ENCODE measurements around the gene BMP2.

BMP2 gene
- total RNA-seq: 0 to 1.4 (median 0) reads per million in 9 experiments

- no peak within 1 kb of the TSS for H3K4me3 Mint-ChIP-seq
- no peak within 1 kb of the TSS for H3K27ac Mint-ChIP-seq
- H3K4me1 Mint-ChIP-seq (ENCODE audit: low read depth in 2 of 2): peaks cover 0 to 4% of the 10 kb centered on the region in 2 donors
- H3K36me3 Mint-ChIP-seq (ENCODE audit: insufficient read depth): no peaks in the 10 kb centered on the region
- DNase-seq: no peak
- no peak for ATAC-seq (replicated peaks)
- no peaks in the 10 kb centered on the region for H3K9me3 Mint-ChIP-seq
- H3K27me3 Mint-ChIP-seq: peaks cover 22 to 39% of the 10 kb centered on the region in 2 donors
Observed at GRCh38 chr20:6767536-6768227, at the start of gene BMP2. Gene BMP2, plus strand, starts transcription at chr20:6767686. Its CDS starts 2,441 bp downstream, at chr20:6770127.

GRCh38 chr20:6718662-6719368, 48.7 kb upstream of the BMP2 start:
- no peaks in the 10 kb centered on the region for H3K36me3 Mint-ChIP-seq (ENCODE audit: insufficient read depth)
- H3K9me3 Mint-ChIP-seq: peaks cover 9 to 12% of the 10 kb centered on the region in 2 donors
- ATAC-seq (replicated peaks): no peak
- no peaks in the 10 kb centered on the region for H3K4me1 Mint-ChIP-seq (ENCODE audit: low read depth in 2 of 2)
- no peak for DNase-seq
- no peaks in the 10 kb centered on the region for H3K27me3 Mint-ChIP-seq
- H3K4me3 Mint-ChIP-seq: no peak overlapping the region
- H3K27ac Mint-ChIP-seq: no peak overlapping the region

- no peak for DNase-seq
- no peaks in the 10 kb centered on the region for H3K27me3 Mint-ChIP-seq
- no peaks in the 10 kb centered on the region for H3K4me1 Mint-ChIP-seq (ENCODE audit: low read depth in 2 of 2)
- H3K4me3 Mint-ChIP-seq: no peak overlapping the region
- H3K9me3 Mint-ChIP-seq: peaks cover 9 to 12% of the 10 kb centered on the region in 2 donors
- ATAC-seq (replicated peaks): no peak
- H3K27ac Mint-ChIP-seq: no peak overlapping the region
- H3K36me3 Mint-ChIP-seq (ENCODE audit: insufficient read depth): no peaks in the 10 kb centered on the region
Observed at GRCh38 chr20:6719369-6719721, 48.1 kb upstream of the BMP2 start.

GRCh38 chr20:6726761-6727160, 40.7 kb upstream of the BMP2 start:
- Mint-ChIP-seq H3K36me3 (ENCODE audit: insufficient read depth) (no peaks in the 10 kb centered on the region), H3K9me3 (peaks cover 2 to 8% of the 10 kb centered on the region in 2 donors), H3K4me1 (ENCODE audit: low read depth in 2 of 2) (no peaks in the 10 kb centered on the region), H3K27ac (no peak overlapping the region), H3K27me3 (no peaks in the 10 kb centered on the region), H3K4me3 (no peak overlapping the region)
- no peak for ATAC-seq (replicated peaks)
- no peak for DNase-seq

GRCh38 chr20:6730672-6731328, 36.7 kb upstream of the BMP2 start:
- H3K27me3 Mint-ChIP-seq: no peaks in the 10 kb centered on the region
- no peak overlapping the region for H3K4me3 Mint-ChIP-seq
- no peak for ATAC-seq (replicated peaks)
- H3K4me1 Mint-ChIP-seq (ENCODE audit: low read depth in 2 of 2): no peaks in the 10 kb centered on the region
- H3K9me3 Mint-ChIP-seq: peaks cover 5 to 8% of the 10 kb centered on the region in 2 donors
- no peaks in the 10 kb centered on the region for H3K36me3 Mint-ChIP-seq (ENCODE audit: insufficient read depth)
- DNase-seq: no peak
- H3K27ac Mint-ChIP-seq: no peak overlapping the region

GRCh38 chr20:6732001-6732447, 35.5 kb upstream of the BMP2 start:
- Mint-ChIP-seq H3K36me3 (ENCODE audit: insufficient read depth) (no peaks in the 10 kb centered on the region), H3K4me3 (no peak overlapping the region), H3K27me3 (no peaks in the 10 kb centered on the region), H3K27ac (no peak overlapping the region), H3K4me1 (ENCODE audit: low read depth in 2 of 2) (no peaks in the 10 kb centered on the region), H3K9me3 (peaks cover 8% of the 10 kb centered on the region in 2 donors)
- ATAC-seq (replicated peaks) (no peak), DNase-seq (no peak)

- no peak overlapping the region for H3K27ac Mint-ChIP-seq
- H3K4me1 Mint-ChIP-seq (ENCODE audit: low read depth in 2 of 2): no peaks in the 10 kb centered on the region
- H3K36me3 Mint-ChIP-seq (ENCODE audit: insufficient read depth): no peaks in the 10 kb centered on the region
- peaks cover 8% of the 10 kb centered on the region in 2 donors for H3K9me3 Mint-ChIP-seq
- no peak for ATAC-seq (replicated peaks)
- H3K27me3 Mint-ChIP-seq: no peaks in the 10 kb centered on the region
- no peak overlapping the region for H3K4me3 Mint-ChIP-seq
- no peak for DNase-seq
Observed at GRCh38 chr20:6732851-6733250, 34.6 kb upstream of the BMP2 start.

GRCh38 chr20:6733965-6734364, 33.5 kb upstream of the BMP2 start:
- Mint-ChIP-seq H3K27me3 (no peaks in the 10 kb centered on the region), H3K9me3 (peaks cover 8% of the 10 kb centered on the region in 2 donors), H3K4me3 (no peak overlapping the region), H3K27ac (no peak overlapping the region), H3K4me1 (ENCODE audit: low read depth in 2 of 2) (no peaks in the 10 kb centered on the region), H3K36me3 (ENCODE audit: insufficient read depth) (no peaks in the 10 kb centered on the region)
- DNase-seq (no peak), ATAC-seq (replicated peaks) (no peak)

- H3K36me3 Mint-ChIP-seq (ENCODE audit: insufficient read depth): no peaks in the 10 kb centered on the region
- no peaks in the 10 kb centered on the region for H3K4me1 Mint-ChIP-seq (ENCODE audit: low read depth in 2 of 2)
- no peak overlapping the region for H3K27ac Mint-ChIP-seq
- ATAC-seq (replicated peaks) (no peak), DNase-seq (no peak)
- H3K9me3 Mint-ChIP-seq: peaks cover 8 to 9% of the 10 kb centered on the region in 2 donors
- no peak overlapping the region for H3K4me3 Mint-ChIP-seq
- H3K27me3 Mint-ChIP-seq: no peaks in the 10 kb centered on the region
Observed at GRCh38 chr20:6735942-6736845, 31.3 kb upstream of the BMP2 start.

- H3K4me3 Mint-ChIP-seq: no peak overlapping the region
- DNase-seq: no peak
- no peaks in the 10 kb centered on the region for H3K27me3 Mint-ChIP-seq
- no peak for ATAC-seq (replicated peaks)
- H3K9me3 Mint-ChIP-seq: peaks cover 7 to 8% of the 10 kb centered on the region in 2 donors
- H3K36me3 Mint-ChIP-seq (ENCODE audit: insufficient read depth): no peaks in the 10 kb centered on the region
- no peaks in the 10 kb centered on the region for H3K4me1 Mint-ChIP-seq (ENCODE audit: low read depth in 2 of 2)
- H3K27ac Mint-ChIP-seq: no peak overlapping the region
Observed at GRCh38 chr20:6739406-6739805, 28.1 kb upstream of the BMP2 start.

- H3K27ac Mint-ChIP-seq: no peak overlapping the region
- H3K36me3 Mint-ChIP-seq (ENCODE audit: insufficient read depth): no peaks in the 10 kb centered on the region
- H3K4me1 Mint-ChIP-seq (ENCODE audit: low read depth in 2 of 2): no peaks in the 10 kb centered on the region
- DNase-seq (no peak), ATAC-seq (replicated peaks) (no peak)
- H3K4me3 Mint-ChIP-seq: no peak overlapping the region
- H3K27me3 Mint-ChIP-seq: no peaks in the 10 kb centered on the region
- peaks cover 7 to 8% of the 10 kb centered on the region in 2 donors for H3K9me3 Mint-ChIP-seq
Observed at GRCh38 chr20:6740096-6740495, 27.4 kb upstream of the BMP2 start.

GRCh38 chr20:6744180-6744579, 23.3 kb upstream of the BMP2 start:
- Mint-ChIP-seq H3K36me3 (ENCODE audit: insufficient read depth) (no peaks in the 10 kb centered on the region), H3K9me3 (peaks cover 3 to 8% of the 10 kb centered on the region in 2 donors), H3K27me3 (no peaks in the 10 kb centered on the region), H3K4me1 (ENCODE audit: low read depth in 2 of 2) (no peaks in the 10 kb centered on the region), H3K27ac (no peak overlapping the region), H3K4me3 (no peak overlapping the region)
- ATAC-seq (replicated peaks) (no peak), DNase-seq (no peak)

GRCh38 chr20:6744805-6745204, 22.7 kb upstream of the BMP2 start:
- Mint-ChIP-seq H3K27me3 (no peaks in the 10 kb centered on the region), H3K4me3 (no peak overlapping the region), H3K9me3 (peaks cover 3 to 8% of the 10 kb centered on the region in 2 donors), H3K27ac (no peak overlapping the region), H3K36me3 (ENCODE audit: insufficient read depth) (no peaks in the 10 kb centered on the region), H3K4me1 (ENCODE audit: low read depth in 2 of 2) (no peaks in the 10 kb centered on the region)
- DNase-seq (no peak), ATAC-seq (replicated peaks) (no peak)
